ENCODE results near the gene VPS50.

DNA sequence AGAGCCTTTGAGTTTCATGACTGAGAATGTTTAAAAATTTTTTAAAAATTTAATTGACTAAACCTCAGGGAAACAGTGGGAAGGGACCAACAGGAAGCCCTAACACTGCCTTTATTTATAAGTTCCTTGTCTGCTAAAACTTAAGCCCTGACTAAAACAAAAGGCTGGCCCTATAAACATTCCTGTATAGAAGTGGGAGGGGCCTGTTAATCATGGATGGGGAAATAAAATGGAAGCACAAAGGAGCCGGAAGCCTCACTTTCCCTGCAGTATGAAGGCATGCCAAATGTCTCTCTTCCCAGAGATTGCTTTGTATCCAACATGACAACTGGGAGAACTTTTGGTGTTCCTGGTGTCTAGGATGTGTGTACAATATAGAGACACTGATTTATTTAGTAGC, 66.0 kb downstream of the VPS50 start:
- TF ChIP-seq, protein P1, sequence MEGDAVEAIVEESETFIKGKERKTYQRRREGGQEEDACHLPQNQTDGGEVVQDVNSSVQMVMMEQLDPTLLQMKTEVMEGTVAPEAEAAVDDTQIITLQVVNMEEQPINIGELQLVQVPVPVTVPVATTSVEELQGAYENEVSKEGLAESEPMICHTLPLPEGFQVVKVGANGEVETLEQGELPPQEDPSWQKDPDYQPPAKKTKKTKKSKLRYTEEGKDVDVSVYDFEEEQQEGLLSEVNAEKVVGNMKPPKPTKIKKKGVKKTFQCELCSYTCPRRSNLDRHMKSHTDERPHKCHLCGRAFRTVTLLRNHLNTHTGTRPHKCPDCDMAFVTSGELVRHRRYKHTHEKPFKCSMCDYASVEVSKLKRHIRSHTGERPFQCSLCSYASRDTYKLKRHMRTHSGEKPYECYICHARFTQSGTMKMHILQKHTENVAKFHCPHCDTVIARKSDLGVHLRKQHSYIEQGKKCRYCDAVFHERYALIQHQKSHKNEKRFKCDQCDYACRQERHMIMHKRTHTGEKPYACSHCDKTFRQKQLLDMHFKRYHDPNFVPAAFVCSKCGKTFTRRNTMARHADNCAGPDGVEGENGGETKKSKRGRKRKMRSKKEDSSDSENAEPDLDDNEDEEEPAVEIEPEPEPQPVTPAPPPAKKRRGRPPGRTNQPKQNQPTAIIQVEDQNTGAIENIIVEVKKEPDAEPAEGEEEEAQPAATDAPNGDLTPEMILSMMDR (IDR thresholded peaks at IDR 0.05) = no peak
- TF ChIP-seq POLR2A (IDR thresholded peaks at IDR 0.05) = no peak

Data from breast epithelium (tissue), 3 donors.